Astrocyte of the spinal cord (primary cell): Measurements from ENCODE around the gene HOXA2.

ENCODE experiments used
- DNase-seq: peaks from one replicate; pipeline ENCODE4 v3.0.0; 2011; ENCODE audit warnings: low read depth, low spot score
- H3K4me3 ChIP-seq: 2 replicates; pipeline ENCODE4 v1.5.1; 2011; ENCODE audit warnings: low read depth, mild to moderate bottlenecking, low read length, moderate library complexity
- CTCF ChIP-seq: IDR thresholded peaks from 2 replicates; pipeline ENCODE4 v1.5.1; 2012; ENCODE audit warnings: low read depth, mild to moderate bottlenecking, low read length, inconsistent platforms
- in situ Hi-C: cut with HindIII; loops from 2 replicates; pipeline ENCODE4 v1.10.0; 2017; ENCODE audit warnings: low sequenced_read_pairs

The HOXA2 gene

GRCh38 chr7:27111042-27111750 lies 8.7 kb upstream of the HOXA2 start:
- in situ Hi-C loops = no loop called here
- peak overlapping the region; percentile 89 for H3K4me3 ChIP-seq
- no peak for TF ChIP-seq CTCF
- DNase-seq = peak; percentile 93

DNA sequence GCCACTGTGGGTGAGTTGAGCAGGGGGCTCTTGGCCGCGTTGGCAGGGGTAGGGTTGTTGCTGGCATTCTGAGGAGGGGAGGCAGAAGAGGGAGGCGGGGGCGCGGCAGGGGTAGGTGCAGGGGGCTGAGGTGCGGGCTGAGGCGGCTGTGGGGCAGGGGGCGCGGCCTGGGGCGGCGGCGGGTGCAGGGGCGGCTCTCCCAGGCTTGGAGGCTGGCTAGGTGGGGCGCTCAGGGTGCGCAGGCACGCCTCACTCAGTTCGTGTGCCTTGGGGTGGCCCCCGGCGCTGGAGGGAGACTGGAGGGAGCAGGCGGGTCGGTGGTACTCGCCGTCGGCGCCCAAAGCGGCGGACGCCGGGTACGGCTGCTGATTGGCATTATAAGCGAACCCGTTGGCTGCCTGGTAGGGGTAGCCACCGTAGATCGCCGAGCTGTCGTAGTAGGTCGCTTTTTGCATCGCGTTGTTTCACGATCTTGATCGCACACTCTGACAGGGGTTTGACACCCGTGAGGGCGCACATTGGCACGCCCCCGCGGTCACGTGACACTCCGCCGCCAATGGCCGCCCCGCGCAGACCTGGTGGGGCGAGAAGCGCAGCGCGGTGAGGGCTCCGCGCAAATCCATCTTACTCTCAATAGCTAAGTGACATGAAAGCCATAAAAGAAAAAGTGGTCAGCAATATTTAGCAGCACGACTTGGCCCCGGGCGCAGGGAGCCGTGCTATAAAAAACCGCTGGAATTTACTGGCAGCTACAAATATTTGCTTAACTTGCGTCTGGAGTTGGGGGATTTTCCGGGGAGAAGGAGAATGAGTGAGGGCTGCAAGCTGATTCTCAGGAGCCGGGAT lies 7.9 kb upstream of the HOXA2 start:
- in situ Hi-C loops = no loop called here
- peak overlapping the region; percentile 89 for H3K4me3 ChIP-seq
- peak; percentile 97 for DNase-seq
- no peak for TF ChIP-seq CTCF

DNA sequence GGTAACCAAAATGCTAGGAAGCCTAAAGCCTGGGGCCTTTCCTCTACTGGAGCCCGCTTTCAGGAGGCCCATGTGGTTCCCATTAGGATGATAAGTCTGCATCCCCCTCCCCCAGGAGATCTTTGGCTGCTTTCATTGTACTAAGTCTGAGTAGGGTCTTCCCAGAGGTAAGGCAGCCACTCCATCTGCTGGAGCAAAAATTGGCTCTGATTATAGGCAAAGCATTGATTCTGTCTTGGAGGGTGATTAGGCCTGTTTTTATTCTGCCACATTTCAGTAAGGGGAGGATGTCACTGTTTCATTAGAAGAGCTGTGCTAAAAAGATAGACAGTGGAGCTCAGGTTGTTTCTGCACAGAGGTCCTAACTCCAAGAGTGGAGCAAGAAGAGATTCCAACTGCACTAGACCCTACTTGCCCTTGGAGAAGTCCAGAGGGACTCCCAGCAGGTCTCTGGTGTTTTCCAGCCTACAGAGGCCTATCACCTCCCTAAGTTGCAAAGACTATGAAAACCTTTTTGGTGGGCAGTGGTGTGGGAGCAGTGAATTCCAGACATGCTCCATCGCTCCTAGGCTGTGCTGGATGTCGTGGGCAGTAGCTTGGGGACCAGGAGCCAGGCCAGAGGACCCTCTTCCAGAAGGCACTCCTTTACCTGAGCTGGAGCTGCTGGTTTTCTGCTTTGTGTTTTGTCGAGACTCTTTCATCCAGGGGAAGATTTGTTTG lies 7.1 kb upstream of the HOXA2 start:
- peak; percentile 40 for DNase-seq
- no peak for TF ChIP-seq CTCF
- peak overlapping the region; percentile 20 for H3K4me3 ChIP-seq
- in situ Hi-C loops = no loop called here

- DNase-seq = peak; percentile 86
- H3K4me3 ChIP-seq = peak overlapping the region; percentile 34
- TF ChIP-seq CTCF = no peak
- in situ Hi-C loops = no loop called here
These were observed 6.1 kb upstream of the HOXA2 start for GRCh38 chr7:27108390-27109127.

- in situ Hi-C loops = no loop called here
These were observed 5.2 kb upstream of the HOXA2 start for GRCh38 chr7:27107391-27108381.

More at GRCh38 chr7:27107391-27108381, 5.2 kb upstream of the HOXA2 start:
- TF ChIP-seq CTCF = no peak
- peak overlapping the region; percentile 34 for H3K4me3 ChIP-seq
- DNase-seq = peak; percentile 74
